ENCODE data around the gene SLC22A9.
A peak's percentile ranks its signal among the peaks of the same experiment; 100 is the strongest.

The SLC22A9 gene

GRCh38 chr11:63371396-63371795 lies 1.8 kb downstream of the SLC22A9 start:
- H3K4me3 ChIP-seq (ENCODE audit: low read length): no peak overlapping the region
- no peak overlapping the region for H3K9ac ChIP-seq (ENCODE audit: low read length)
- H3K9me3 ChIP-seq (replicated peaks; ENCODE audit: insufficient read depth, low read length): no peaks in the 10 kb centered on the region
- TF ChIP-seq EZH2 (optimal IDR thresholded peaks at IDR 0.05; ENCODE audit: low read depth, low read length) (no peak), CTCF (IDR thresholded peaks at IDR 0.05; ENCODE audit: low read length) (no peak), EZH2phosphoT487 (IDR thresholded peaks at IDR 0.05; ENCODE audit: low read length) (no peak)
- H3K27ac ChIP-seq (ENCODE audit: low read length): no peak overlapping the region
- H3K27me3 ChIP-seq (replicated peaks; ENCODE audit: insufficient read depth, low read length): no peaks in the 10 kb centered on the region
- H3K79me2 ChIP-seq (ENCODE audit: low read length): no peaks in the 10 kb centered on the region
- H3K9me2 ChIP-seq (replicated peaks; ENCODE audit: insufficient read depth, low read length): no peaks in the 10 kb centered on the region
- no peaks in the 10 kb centered on the region for H3K4me1 ChIP-seq (ENCODE audit: low read length)
- H3K4me2 ChIP-seq (ENCODE audit: low read depth, low read length): no peak overlapping the region
- no peaks in the 10 kb centered on the region for H4K20me1 ChIP-seq (ENCODE audit: insufficient read depth, low read length)
- no peak for DNase-seq
- H3F3A ChIP-seq (ENCODE audit: insufficient read depth, low read length): no peaks in the 10 kb centered on the region
- H2AFZ ChIP-seq (ENCODE audit: low read length): no peak overlapping the region
- no peaks in the 10 kb centered on the region for H3K36me3 ChIP-seq (replicated peaks; ENCODE audit: insufficient read depth, low read length)

- Histone ChIP-seq H3K4me1 (ENCODE audit: low read length) (no peaks in the 10 kb centered on the region), H3K27me3 (replicated peaks; ENCODE audit: insufficient read depth, low read length) (no peaks in the 10 kb centered on the region), H3K4me3 (ENCODE audit: low read length) (no peak overlapping the region), H3K9me3 (replicated peaks; ENCODE audit: insufficient read depth, low read length) (no peaks in the 10 kb centered on the region), H3K4me2 (ENCODE audit: low read depth, low read length) (no peak overlapping the region), H2AFZ (ENCODE audit: low read length) (no peak overlapping the region), H3K9me2 (replicated peaks; ENCODE audit: insufficient read depth, low read length) (no peaks in the 10 kb centered on the region), H3F3A (ENCODE audit: insufficient read depth, low read length) (no peaks in the 10 kb centered on the region), H3K9ac (ENCODE audit: low read length) (no peak overlapping the region), H3K27ac (ENCODE audit: low read length) (no peak overlapping the region), H4K20me1 (ENCODE audit: insufficient read depth, low read length) (no peaks in the 10 kb centered on the region), H3K36me3 (replicated peaks; ENCODE audit: insufficient read depth, low read length) (no peaks in the 10 kb centered on the region), H3K79me2 (ENCODE audit: low read length) (no peaks in the 10 kb centered on the region)
- peak; percentile 47 for DNase-seq
- TF ChIP-seq CTCF (IDR thresholded peaks at IDR 0.05; ENCODE audit: low read length) (no peak), EZH2 (optimal IDR thresholded peaks at IDR 0.05; ENCODE audit: low read depth, low read length) (no peak), EZH2phosphoT487 (IDR thresholded peaks at IDR 0.05; ENCODE audit: low read length) (no peak)
Measured at GRCh38 chr11:63375434-63375833, 5.8 kb downstream of the SLC22A9 start.

- no peak for DNase-seq
- H3K4me3 ChIP-seq (ENCODE audit: low read length): no peak overlapping the region
- H3K27ac ChIP-seq (ENCODE audit: low read length): no peak overlapping the region
- H3K9me2 ChIP-seq (replicated peaks; ENCODE audit: insufficient read depth, low read length): no peaks in the 10 kb centered on the region
- no peaks in the 10 kb centered on the region for H3K9me3 ChIP-seq (replicated peaks; ENCODE audit: insufficient read depth, low read length)
- no peaks in the 10 kb centered on the region for H4K20me1 ChIP-seq (ENCODE audit: insufficient read depth, low read length)
- H3K9ac ChIP-seq (ENCODE audit: low read length): no peak overlapping the region
- H2AFZ ChIP-seq (ENCODE audit: low read length): no peak overlapping the region
- no peaks in the 10 kb centered on the region for H3K79me2 ChIP-seq (ENCODE audit: low read length)
- H3K27me3 ChIP-seq (replicated peaks; ENCODE audit: insufficient read depth, low read length): no peaks in the 10 kb centered on the region
- TF ChIP-seq EZH2 (optimal IDR thresholded peaks at IDR 0.05; ENCODE audit: low read depth, low read length) (no peak), EZH2phosphoT487 (IDR thresholded peaks at IDR 0.05; ENCODE audit: low read length) (no peak), CTCF (IDR thresholded peaks at IDR 0.05; ENCODE audit: low read length) (no peak)
- no peaks in the 10 kb centered on the region for H3K4me1 ChIP-seq (ENCODE audit: low read length)
- no peak overlapping the region for H3K4me2 ChIP-seq (ENCODE audit: low read depth, low read length)
- no peaks in the 10 kb centered on the region for H3F3A ChIP-seq (ENCODE audit: insufficient read depth, low read length)
- no peaks in the 10 kb centered on the region for H3K36me3 ChIP-seq (replicated peaks; ENCODE audit: insufficient read depth, low read length)
Measured at GRCh38 chr11:63380130-63380529, 10.5 kb downstream of the SLC22A9 start.

All from MM.1S (cell line).